Measurements from ENCODE around the gene BIK. TPM values are rescaled to one million over a fixed set of nuclear protein-coding genes. Genes with fewer than 3 reads are reported as not detected.

The BIK gene
- total RNA-seq, 1 experiment from 2014 or later, result 3.2 TPM

- Mint-ChIP-seq H3K27ac (no peak overlapping the region), H3K36me3 (peaks cover 37% of the 10 kb centered on the region), H3K9me3 (no peaks in the 10 kb centered on the region), H3K27me3 (ENCODE audit: low read depth) (no peaks in the 10 kb centered on the region), H3K4me1 (no peaks in the 10 kb centered on the region), H3K4me3 (no peak overlapping the region)
- DNase-seq (ENCODE audit: low spot score) (no peak), ATAC-seq (no peak)
- POLR2A ChIA-PET, result no interaction called here
- TF ChIP-seq HMGA2 (CRISPR knock-in tag; IDR thresholded peaks at IDR 0.05) (no peak), SMAD3 (CRISPR knock-in tag; IDR thresholded peaks at IDR 0.05; ENCODE audit: borderline replicate concordance) (no peak), ELF4 (CRISPR knock-in tag; IDR thresholded peaks at IDR 0.05; ENCODE audit: low read depth) (no peak), CREM (CRISPR knock-in tag; IDR thresholded peaks at IDR 0.05) (no peak), ATF3 (CRISPR knock-in tag; conservative IDR thresholded peaks at IDR 0.05) (no peak), HMGXB4 (CRISPR knock-in tag; IDR thresholded peaks at IDR 0.05) (no peak), ZNF512 (CRISPR knock-in tag; IDR thresholded peaks at IDR 0.05; ENCODE audit: borderline replicate concordance) (no peak), TEAD4 (CRISPR knock-in tag; IDR thresholded peaks at IDR 0.05) (no peak), NR3C1 (CRISPR knock-in tag; conservative IDR thresholded peaks at IDR 0.05; ENCODE audit: low read depth) (no peak), AFF4 (CRISPR knock-in tag; IDR thresholded peaks at IDR 0.05; ENCODE audit: borderline replicate concordance) (no peak), PRDM15 (CRISPR knock-in tag; IDR thresholded peaks at IDR 0.05) (no peak), E2F4 (CRISPR knock-in tag; IDR thresholded peaks at IDR 0.05; ENCODE audit: borderline replicate concordance, low read depth) (no peak), ATF2 (CRISPR knock-in tag; IDR thresholded peaks at IDR 0.05; ENCODE audit: borderline replicate concordance, low read depth) (no peak), ATF6 (CRISPR knock-in tag; IDR thresholded peaks at IDR 0.05) (no peak)
- CTCF ChIA-PET, result interaction anchor here (0.6 to 0.7 kb wide), 2 partner anchors 105 to 828 kb away, joined by 3 read pairs; no protein-coding TSS in a partner anchor
These were observed 58.1 kb downstream of the BIK start for GRCh38 chr22:43168471-43169309.

Data from WTC11 (cell line).